MM.1S (cell line): ENCODE data around the gene C21orf58.

ENCODE experiments used
- DNase-seq: peaks from one replicate; pipeline ENCODE4 v3.0.0-alpha.2; 2015
- H2AFZ ChIP-seq: fragments of 300-600 bp; sonication (generic); 2 replicates; pipeline ENCODE4 v1.6.0; 2016; ENCODE audit warnings: antibody characterized with exemption, low read length
- H3F3A ChIP-seq: fragments of 300-600 bp; sonication (generic); 2 replicates; pipeline ENCODE4 v1.6.1; 2016; ENCODE audit warnings: mild to moderate bottlenecking, antibody characterized with exemption, low read length, moderate library complexity, mixed read lengths; ENCODE audit not compliant: insufficient read depth
- H3K27ac ChIP-seq: fragments of 300-600 bp; sonication (generic); 2 replicates; pipeline ENCODE4 v1.5.1; 2016; ENCODE audit warnings: mild to moderate bottlenecking, low read length
- H3K27me3 ChIP-seq: fragments of 300-600 bp; sonication (generic); replicated peaks from 2 replicates; pipeline ENCODE4 v1.6.0; 2016; ENCODE audit warnings: low read length; ENCODE audit not compliant: insufficient read depth
- H3K36me3 ChIP-seq: fragments of 300-600 bp; sonication (generic); replicated peaks from 2 replicates; pipeline ENCODE4 v1.6.1; 2016; ENCODE audit warnings: mild to moderate bottlenecking, low read length, mixed read lengths; ENCODE audit not compliant: insufficient read depth
- H3K4me1 ChIP-seq: fragments of 300-600 bp; sonication (generic); 2 replicates; pipeline ENCODE4 v1.6.1; 2016; ENCODE audit warnings: low read length, mixed read lengths
- H3K4me2 ChIP-seq: fragments of 300-600 bp; sonication (generic); 2 replicates; pipeline ENCODE4 v1.6.0; 2016; ENCODE audit warnings: low read depth, low read length
- H3K4me3 ChIP-seq: fragments of 300-600 bp; sonication (generic); 2 replicates; pipeline ENCODE4 v1.5.1; 2016; ENCODE audit warnings: low read length, mixed read lengths
- H3K79me2 ChIP-seq: fragments of 300-600 bp; sonication (generic); 2 replicates; pipeline ENCODE4 v1.6.1; 2016; ENCODE audit warnings: mixed run types, low read length, mixed read lengths
- H3K9ac ChIP-seq: fragments of 300-600 bp; sonication (generic); 2 replicates; pipeline ENCODE4 v1.6.1; 2016; ENCODE audit warnings: low read length, mixed read lengths
- H3K9me2 ChIP-seq: fragments of 300-600 bp; sonication (generic); replicated peaks from 2 replicates; pipeline ENCODE4 v1.6.1; 2016; ENCODE audit warnings: mild to moderate bottlenecking, low read length, mixed read lengths; ENCODE audit not compliant: insufficient read depth
- H3K9me3 ChIP-seq: fragments of 300-600 bp; sonication (generic); replicated peaks from 2 replicates; pipeline ENCODE4 v1.6.1; 2016; ENCODE audit warnings: mild to moderate bottlenecking, low read length, mixed read lengths; ENCODE audit not compliant: insufficient read depth
- H4K20me1 ChIP-seq: fragments of 300-600 bp; sonication (generic); 2 replicates; pipeline ENCODE4 v1.6.1; 2016; ENCODE audit warnings: mild to moderate bottlenecking, low read length, moderate library complexity, mixed read lengths; ENCODE audit not compliant: insufficient read depth
- EZH2 ChIP-seq: fragments of 300-600 bp; sonication (generic); optimal IDR thresholded peaks from 2 replicates; pipeline ENCODE3; 2017; ENCODE audit warnings: low read depth, mild to moderate bottlenecking, antibody characterized with exemption, low read length, mixed read lengths
- EZH2phosphoT487 ChIP-seq: fragments of 300-600 bp; sonication (generic); IDR thresholded peaks from 2 replicates; pipeline ENCODE4 v1.6.1; 2018; ENCODE audit warnings: antibody characterized with exemption, low read length
- TF ChIP-seq, protein P1 (sequence below): fragments of 300-600 bp; sonication (generic); IDR thresholded peaks from 2 replicates; pipeline ENCODE4 v1.5.1; 2016; ENCODE audit warnings: antibody characterized with exemption, low read length, mixed read lengths

The C21orf58 gene

DNA sequence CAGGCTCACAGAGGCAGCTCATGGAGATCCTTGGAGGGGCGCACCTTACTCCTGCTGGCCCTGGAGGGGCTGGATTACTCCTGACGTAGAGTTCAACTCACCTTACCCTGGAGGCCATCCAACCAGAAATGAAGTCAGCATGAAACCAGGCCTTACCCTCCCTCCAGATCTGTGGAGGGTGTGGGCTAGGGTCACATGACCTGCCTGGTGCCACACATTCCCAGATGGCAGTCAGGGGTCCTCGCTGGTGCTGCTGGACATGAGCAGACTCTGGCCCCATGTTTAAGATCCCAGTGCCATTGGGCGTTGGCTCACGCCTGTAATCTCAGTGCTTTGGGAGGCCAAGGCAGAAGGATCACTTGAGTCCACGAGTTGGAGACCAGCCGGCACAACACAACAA, 4.5 kb downstream of the C21orf58 start:
- Histone ChIP-seq H3K4me3 (no peak overlapping the region), H3K4me2 (no peak overlapping the region), H3K27ac (no peak overlapping the region)

DNA sequence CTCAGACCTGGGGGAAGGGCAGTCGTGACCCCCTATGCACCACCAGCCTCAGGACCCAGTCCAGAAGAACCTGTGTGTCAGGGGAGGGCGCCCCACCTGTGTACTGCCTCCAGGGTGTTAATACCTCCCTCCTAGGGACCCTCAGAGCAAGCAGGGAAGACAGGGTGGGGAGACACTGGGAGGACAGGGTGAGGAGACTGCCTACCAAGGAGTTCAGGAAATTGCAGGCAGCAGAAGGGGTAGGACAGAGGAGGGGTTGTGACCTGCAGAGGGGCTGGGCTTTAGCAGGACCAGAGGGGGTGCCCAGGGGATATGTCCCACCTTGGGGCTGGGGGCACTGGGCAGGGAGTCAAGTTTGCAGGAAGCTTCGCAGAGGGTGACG, 5.2 kb downstream of the C21orf58 start:
- Histone ChIP-seq H3K4me2 (no peak overlapping the region), H3K36me3 (no peaks in the 10 kb centered on the region), H2AFZ (no peak overlapping the region), H3K27ac (no peak overlapping the region), H3K27me3 (no peaks in the 10 kb centered on the region), H3K9me3 (no peaks in the 10 kb centered on the region), H4K20me1 (no peaks in the 10 kb centered on the region), H3K9me2 (no peaks in the 10 kb centered on the region), H3F3A (peaks cover 15% of the 10 kb centered on the region), H3K4me3 (no peak overlapping the region), H3K79me2 (peaks cover 28% of the 10 kb centered on the region), H3K4me1 (peaks cover 7% of the 10 kb centered on the region), H3K9ac (no peak overlapping the region)
- no peak for TF ChIP-seq EZH2phosphoT487
- TF ChIP-seq EZH2: no peak
- no peak for DNase-seq

More for the DNA sequence above, 4.5 kb downstream of the C21orf58 start:
- TF ChIP-seq EZH2 (no peak), EZH2phosphoT487 (no peak)
- TF ChIP-seq, protein P1, sequence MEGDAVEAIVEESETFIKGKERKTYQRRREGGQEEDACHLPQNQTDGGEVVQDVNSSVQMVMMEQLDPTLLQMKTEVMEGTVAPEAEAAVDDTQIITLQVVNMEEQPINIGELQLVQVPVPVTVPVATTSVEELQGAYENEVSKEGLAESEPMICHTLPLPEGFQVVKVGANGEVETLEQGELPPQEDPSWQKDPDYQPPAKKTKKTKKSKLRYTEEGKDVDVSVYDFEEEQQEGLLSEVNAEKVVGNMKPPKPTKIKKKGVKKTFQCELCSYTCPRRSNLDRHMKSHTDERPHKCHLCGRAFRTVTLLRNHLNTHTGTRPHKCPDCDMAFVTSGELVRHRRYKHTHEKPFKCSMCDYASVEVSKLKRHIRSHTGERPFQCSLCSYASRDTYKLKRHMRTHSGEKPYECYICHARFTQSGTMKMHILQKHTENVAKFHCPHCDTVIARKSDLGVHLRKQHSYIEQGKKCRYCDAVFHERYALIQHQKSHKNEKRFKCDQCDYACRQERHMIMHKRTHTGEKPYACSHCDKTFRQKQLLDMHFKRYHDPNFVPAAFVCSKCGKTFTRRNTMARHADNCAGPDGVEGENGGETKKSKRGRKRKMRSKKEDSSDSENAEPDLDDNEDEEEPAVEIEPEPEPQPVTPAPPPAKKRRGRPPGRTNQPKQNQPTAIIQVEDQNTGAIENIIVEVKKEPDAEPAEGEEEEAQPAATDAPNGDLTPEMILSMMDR: no peak
- Histone ChIP-seq H4K20me1 (no peaks in the 10 kb centered on the region), H3K79me2 (peaks cover 29% of the 10 kb centered on the region), H3K4me1 (peaks cover 7% of the 10 kb centered on the region), H3K9me3 (no peaks in the 10 kb centered on the region), H3F3A (peaks cover 17% of the 10 kb centered on the region), H3K36me3 (no peaks in the 10 kb centered on the region), H3K27me3 (no peaks in the 10 kb centered on the region), H2AFZ (no peak overlapping the region), H3K9ac (no peak overlapping the region), H3K9me2 (no peaks in the 10 kb centered on the region)
- no peak for DNase-seq

DNA sequence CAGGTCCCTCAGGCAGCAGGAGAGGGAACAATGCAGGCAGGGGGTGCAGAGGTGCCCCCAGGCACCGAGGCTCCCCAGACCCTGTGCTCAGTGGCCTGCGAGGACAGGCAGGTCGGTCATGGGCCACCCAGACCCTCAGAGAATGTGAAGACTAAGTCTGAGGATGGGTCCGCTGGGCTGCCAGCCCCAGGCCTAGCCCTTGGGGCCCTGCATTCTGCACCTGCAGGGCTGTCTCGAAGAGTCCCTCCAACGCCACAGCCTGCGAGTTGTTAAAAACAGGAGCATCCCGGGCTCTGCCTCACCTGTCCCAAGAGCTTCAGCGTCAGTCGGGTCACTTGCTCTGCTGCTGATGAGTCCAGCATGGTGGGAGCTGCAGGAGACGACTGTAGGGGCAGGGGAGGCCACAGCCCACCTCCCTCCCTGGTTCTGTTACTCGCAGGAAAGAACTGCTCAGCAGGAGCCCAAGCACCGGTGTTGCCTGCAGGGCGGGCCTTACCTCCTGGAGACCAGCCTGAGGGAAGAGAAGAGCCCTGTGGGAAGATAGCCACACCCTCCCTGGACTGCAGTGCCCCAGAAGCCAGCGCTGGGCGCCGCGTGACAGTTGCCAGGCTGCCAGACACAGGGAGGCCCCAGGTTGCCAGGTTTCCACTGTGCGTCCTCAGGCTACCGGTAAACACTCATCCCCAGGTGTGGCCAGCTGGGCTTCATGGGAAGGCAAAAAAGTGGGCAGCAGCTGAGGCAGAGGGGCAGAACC, 5.8 kb downstream of the C21orf58 start:
- Histone ChIP-seq H4K20me1 (no peaks in the 10 kb centered on the region), H3K9me3 (no peaks in the 10 kb centered on the region), H3K4me1 (peaks cover 7% of the 10 kb centered on the region), H3K4me3 (no peak overlapping the region), H3K9ac (no peak overlapping the region), H3K27ac (no peak overlapping the region), H3K27me3 (no peaks in the 10 kb centered on the region), H3K36me3 (no peaks in the 10 kb centered on the region), H2AFZ (no peak overlapping the region), H3K4me2 (no peak overlapping the region), H3K9me2 (no peaks in the 10 kb centered on the region), H3F3A (peaks cover 15% of the 10 kb centered on the region), H3K79me2 (peaks cover 22% of the 10 kb centered on the region)
- TF ChIP-seq EZH2phosphoT487: no peak
- TF ChIP-seq EZH2: no peak
- TF ChIP-seq, protein P1: no peak
- DNase-seq: no peak

DNA sequence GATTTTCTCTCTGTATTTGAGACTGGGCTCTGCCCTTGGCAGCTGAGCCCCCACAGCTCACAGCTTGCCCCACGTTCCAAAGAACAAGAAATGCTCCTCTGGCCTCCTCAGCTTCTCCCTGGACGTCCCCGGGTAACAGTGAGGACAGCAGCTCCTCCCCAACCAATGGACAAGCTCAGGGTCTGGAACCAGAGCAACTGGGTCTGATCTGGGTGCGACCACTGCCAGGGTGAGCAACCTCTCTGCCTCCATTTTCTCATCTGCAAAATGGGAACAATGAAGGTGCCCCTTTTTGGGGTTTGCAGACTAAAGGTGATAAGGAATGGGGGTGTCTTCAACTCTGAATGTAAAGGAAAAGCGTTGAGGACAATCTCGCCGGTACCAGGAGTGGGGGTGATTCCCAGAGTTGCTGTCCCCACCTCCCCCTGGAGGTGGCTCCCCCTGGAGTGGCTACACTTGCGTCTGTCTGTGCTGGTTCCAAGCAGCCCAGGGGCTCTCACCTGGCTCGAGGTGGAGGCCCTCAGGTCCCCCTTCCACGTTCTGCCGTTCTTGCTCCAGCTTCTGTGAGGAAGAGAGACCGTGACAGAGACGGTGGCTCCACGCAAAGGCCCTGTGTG, 6.9 kb downstream of the C21orf58 start:
- H2AFZ ChIP-seq: no peak overlapping the region
- DNase-seq: no peak
- peaks cover 9% of the 10 kb centered on the region; the same call in 1 of the 2 replicates for H3F3A ChIP-seq
- H3K27ac ChIP-seq: no peak overlapping the region
- peaks cover 11% of the 10 kb centered on the region for H3K79me2 ChIP-seq
- H3K4me1 ChIP-seq: no peaks in the 10 kb centered on the region
- H3K36me3 ChIP-seq: no peaks in the 10 kb centered on the region
- H3K4me3 ChIP-seq: no peak overlapping the region
- no peaks in the 10 kb centered on the region for H4K20me1 ChIP-seq
- H3K27me3 ChIP-seq: no peaks in the 10 kb centered on the region
- no peak overlapping the region for H3K9ac ChIP-seq
- H3K4me2 ChIP-seq: no peak overlapping the region
- no peaks in the 10 kb centered on the region for H3K9me2 ChIP-seq
- no peaks in the 10 kb centered on the region for H3K9me3 ChIP-seq
- TF ChIP-seq, protein P1: no peak
- no peak for TF ChIP-seq EZH2phosphoT487
- TF ChIP-seq EZH2: no peak
